HFFc6 (cell line): ENCODE data around the gene NPLOC4. TPM values are rescaled to one million over a fixed set of nuclear protein-coding genes. Genes with fewer than 3 reads are reported as not detected.

Experiments used
- DNase-seq: peaks from one replicate; pipeline ENCODE4 v3.0.0-alpha.2; 2018
- H3K27ac Mint-ChIP-seq: 2 replicates; pipeline ENCODE4 v1.8.0; 2020; ENCODE audit warnings: mild to moderate bottlenecking, mixed read lengths
- H3K27me3 Mint-ChIP-seq: 2 replicates; pipeline ENCODE4 v1.8.0; 2021; ENCODE audit warnings: mild to moderate bottlenecking, moderate library complexity, mixed read lengths; ENCODE audit not compliant: insufficient read depth
- H3K36me3 Mint-ChIP-seq: 2 replicates; pipeline ENCODE4 v1.8.0; 2021; ENCODE audit warnings: low read depth, mixed read lengths
- H3K4me1 Mint-ChIP-seq: 2 replicates; pipeline ENCODE4 v1.8.0; 2020; ENCODE audit warnings: low read depth, mixed read lengths
- H3K4me3 Mint-ChIP-seq: 2 replicates; pipeline ENCODE4 v1.8.0; 2020; ENCODE audit warnings: mild to moderate bottlenecking, moderate library complexity, mixed read lengths
- H3K9me3 Mint-ChIP-seq: 2 replicates; pipeline ENCODE4 v1.8.0; 2020; ENCODE audit warnings: mild to moderate bottlenecking, mixed read lengths
- total RNA-seq, 6 experiments: library from RNA; stranded (reverse); fragmentation: NEBNext Ultra II Directional; extraction: Animal tissue kit (Norgen Biotek cat#: 25700); gene quantifications; 2 replicates in 1 of 6; 3 replicates in 5 of 6; pipeline ENCODE4 v1.2.3, GENCODE V29; 2021
- TF ChIP-seq, protein P1 (sequence below): fragments of 200-600 bp; sonication (generic); IDR thresholded peaks from 2 replicates; pipeline ENCODE4 v1.5.0; 2021; ENCODE audit warnings: antibody characterized with exemption, mild to moderate bottlenecking

Gene NPLOC4
- total RNA-seq, 6 experiments from 2014 or later = 121 to 140 (median 133) TPM

DNA sequence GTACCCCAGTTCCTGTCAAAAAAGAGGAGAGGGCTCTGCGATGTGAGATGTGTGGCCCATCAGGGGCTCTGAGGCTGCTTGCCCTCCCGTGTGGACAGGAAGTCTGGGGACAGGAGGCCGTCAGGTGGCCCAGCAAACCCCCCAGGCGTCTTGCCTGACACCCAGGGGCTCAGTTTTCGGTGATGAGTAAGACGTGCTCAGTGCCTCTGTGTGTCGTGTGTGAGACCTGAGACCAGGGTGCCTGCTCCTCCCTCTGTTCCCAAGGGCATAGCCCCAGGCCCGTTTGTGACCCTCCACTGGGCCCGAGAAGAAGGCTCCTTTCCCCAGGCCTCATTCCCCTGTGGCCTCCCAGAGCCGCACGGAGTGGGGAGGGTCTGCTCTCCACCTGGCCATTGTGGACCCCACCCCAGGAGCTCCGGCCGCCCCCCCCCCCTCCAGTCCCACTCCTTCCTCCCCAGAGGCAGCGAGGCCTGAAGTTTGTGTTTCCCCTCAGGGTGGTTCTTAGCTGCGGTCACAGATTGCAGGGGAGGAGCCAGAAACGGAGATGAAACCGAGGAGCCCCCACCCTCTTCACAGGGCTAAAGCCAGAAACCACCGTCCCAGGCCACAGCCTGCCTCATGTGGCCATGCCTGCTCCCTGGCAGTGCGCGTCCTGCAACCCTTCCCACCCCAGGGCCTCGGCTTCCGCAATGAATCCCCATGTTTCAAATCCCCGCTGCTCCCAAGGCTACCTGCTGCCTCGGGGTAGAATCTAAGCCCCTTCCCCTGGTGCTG, 119.4 kb downstream of the NPLOC4 start:
- Mint-ChIP-seq H3K27ac (peak overlapping the region; percentile 52; the same call in 1 of the 2 replicates), H3K36me3 (peaks cover 6% of the 10 kb centered on the region), H3K9me3 (no peaks in the 10 kb centered on the region), H3K27me3 (no peaks in the 10 kb centered on the region), H3K4me1 (peaks cover 17% of the 10 kb centered on the region), H3K4me3 (peak overlapping the region; percentile 73)
- DNase-seq = no peak
- TF ChIP-seq, protein P1, sequence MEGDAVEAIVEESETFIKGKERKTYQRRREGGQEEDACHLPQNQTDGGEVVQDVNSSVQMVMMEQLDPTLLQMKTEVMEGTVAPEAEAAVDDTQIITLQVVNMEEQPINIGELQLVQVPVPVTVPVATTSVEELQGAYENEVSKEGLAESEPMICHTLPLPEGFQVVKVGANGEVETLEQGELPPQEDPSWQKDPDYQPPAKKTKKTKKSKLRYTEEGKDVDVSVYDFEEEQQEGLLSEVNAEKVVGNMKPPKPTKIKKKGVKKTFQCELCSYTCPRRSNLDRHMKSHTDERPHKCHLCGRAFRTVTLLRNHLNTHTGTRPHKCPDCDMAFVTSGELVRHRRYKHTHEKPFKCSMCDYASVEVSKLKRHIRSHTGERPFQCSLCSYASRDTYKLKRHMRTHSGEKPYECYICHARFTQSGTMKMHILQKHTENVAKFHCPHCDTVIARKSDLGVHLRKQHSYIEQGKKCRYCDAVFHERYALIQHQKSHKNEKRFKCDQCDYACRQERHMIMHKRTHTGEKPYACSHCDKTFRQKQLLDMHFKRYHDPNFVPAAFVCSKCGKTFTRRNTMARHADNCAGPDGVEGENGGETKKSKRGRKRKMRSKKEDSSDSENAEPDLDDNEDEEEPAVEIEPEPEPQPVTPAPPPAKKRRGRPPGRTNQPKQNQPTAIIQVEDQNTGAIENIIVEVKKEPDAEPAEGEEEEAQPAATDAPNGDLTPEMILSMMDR = no peak

DNA sequence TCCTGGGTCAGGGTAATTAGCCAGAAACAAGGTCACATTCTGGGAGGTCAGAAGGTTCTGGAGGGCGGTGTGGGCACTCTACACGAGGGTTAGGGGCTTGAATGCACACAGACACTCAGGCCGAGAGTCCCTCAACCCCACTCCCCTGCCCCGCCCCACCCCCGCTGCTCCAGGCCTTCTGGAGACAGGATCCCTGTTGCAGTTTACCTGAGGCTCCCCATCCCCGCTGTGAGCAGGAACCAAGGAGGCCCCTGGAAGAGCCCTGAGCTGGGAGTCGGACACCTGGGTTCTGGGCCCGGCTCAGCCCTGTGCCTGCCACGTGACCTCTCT, 119.9 kb downstream of the NPLOC4 start:
- TF ChIP-seq, protein P1 = no peak
- Mint-ChIP-seq H3K27me3 (peaks cover 4% of the 10 kb centered on the region), H3K4me1 (peaks cover 17% of the 10 kb centered on the region), H3K4me3 (peak overlapping the region; percentile 92), H3K27ac (peak overlapping the region; percentile 68; the same call in 1 of the 2 replicates), H3K36me3 (peaks cover 10% of the 10 kb centered on the region), H3K9me3 (peaks cover 3% of the 10 kb centered on the region; the same call in 1 of the 2 replicates)
- no peak for DNase-seq

DNA sequence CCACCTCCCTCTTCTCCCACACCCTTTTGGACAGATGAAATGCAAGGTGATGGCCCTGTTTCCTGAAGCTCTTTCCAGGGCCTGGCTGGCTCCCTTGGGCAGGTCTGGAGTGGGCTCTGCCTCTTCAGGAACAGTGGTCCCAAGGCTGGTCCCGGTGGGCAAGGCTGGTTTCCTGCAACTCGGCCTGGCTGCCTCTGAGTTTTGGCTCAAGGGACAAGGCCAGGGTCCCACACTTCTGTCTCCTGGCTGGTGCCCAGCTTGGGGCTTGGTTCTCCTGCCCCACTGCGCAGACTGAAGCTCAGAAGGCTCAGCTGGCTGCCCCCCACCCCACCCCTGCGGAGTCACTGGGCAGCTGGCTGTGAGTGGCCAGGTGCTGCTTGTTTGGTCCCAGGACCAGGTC, 120.5 kb downstream of the NPLOC4 start:
- DNase-seq = no peak
- Mint-ChIP-seq H3K27me3 (peaks cover 9% of the 10 kb centered on the region), H3K27ac (peak overlapping the region; percentile 68), H3K36me3 (peaks cover 15% of the 10 kb centered on the region), H3K4me3 (peak overlapping the region; percentile 92), H3K4me1 (peaks cover 17% of the 10 kb centered on the region), H3K9me3 (peaks cover 9% of the 10 kb centered on the region)
- TF ChIP-seq, protein P1 = no peak

- TF ChIP-seq, protein P1 = no peak
- Mint-ChIP-seq H3K36me3 (peaks cover 24% of the 10 kb centered on the region), H3K4me3 (peak overlapping the region; percentile 92), H3K27ac (peak overlapping the region; percentile 83), H3K4me1 (peaks cover 17% of the 10 kb centered on the region), H3K9me3 (peaks cover 17% of the 10 kb centered on the region), H3K27me3 (peaks cover 17% of the 10 kb centered on the region)
- no peak for DNase-seq
Measured at GRCh38 chr17:81515530-81516041, 121.3 kb downstream of the NPLOC4 start.

DNA sequence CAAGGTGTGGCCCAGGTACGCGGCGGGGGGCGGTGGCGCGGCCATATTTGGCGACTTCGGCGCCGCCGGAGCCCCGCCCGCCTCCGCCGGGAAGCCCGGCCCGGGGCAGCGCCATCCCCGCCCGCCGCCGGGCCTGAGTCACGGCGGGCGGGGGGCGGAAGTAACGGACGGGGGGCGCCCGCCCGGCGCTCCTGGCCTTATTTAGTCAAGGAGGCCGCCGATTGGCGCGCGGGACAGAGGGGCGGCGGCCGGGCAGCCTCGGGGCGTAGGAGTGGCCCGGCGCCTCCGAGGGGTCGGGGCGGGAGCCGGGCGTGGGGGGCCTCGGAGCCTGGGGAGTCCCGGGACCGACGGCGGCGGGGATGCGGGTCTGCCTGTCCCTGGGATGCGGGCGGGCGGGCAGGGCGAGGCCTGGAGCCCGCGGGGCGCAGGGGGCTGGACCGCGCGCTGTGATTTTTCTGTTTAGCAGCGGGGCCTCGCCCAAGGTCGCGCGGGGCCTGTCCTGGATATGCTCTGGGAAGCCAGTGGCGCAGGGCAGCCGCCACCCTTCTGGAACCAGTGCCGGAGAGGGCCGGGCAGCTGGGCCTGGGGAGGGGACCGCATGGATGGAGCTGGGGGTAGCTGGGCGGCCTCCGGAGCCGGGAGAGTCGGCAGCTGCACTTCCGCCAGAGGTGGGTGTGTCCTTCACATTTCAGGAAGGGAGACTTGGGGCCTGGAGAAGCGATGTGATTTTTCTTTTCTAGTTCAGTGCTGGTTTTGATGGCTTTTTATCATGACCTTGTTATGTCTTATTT, 122.0 kb downstream of the NPLOC4 start:
- H3K27me3 Mint-ChIP-seq = peaks cover 23% of the 10 kb centered on the region
- DNase-seq = peak; percentile 60
- TF ChIP-seq, protein P1 = no peak
- H3K4me1 Mint-ChIP-seq = peaks cover 18% of the 10 kb centered on the region
- H3K27ac Mint-ChIP-seq = peak overlapping the region; percentile 83
- peak overlapping the region; percentile 92 for H3K4me3 Mint-ChIP-seq
- H3K9me3 Mint-ChIP-seq = peaks cover 23% of the 10 kb centered on the region
- peaks cover 30% of the 10 kb centered on the region for H3K36me3 Mint-ChIP-seq
